Hepatocyte (in vitro differentiated cells): ENCODE data around the gene TPCN2. TPM values are rescaled to one million over a fixed set of nuclear protein-coding genes. Genes with fewer than 3 reads are reported as not detected.
"Not testable (repeated sequence)": the region's sequence is repeated elsewhere in the genome, so short reads cannot be mapped to it uniquely, and the experiment has no call there.

Source experiments
- DNase-seq: peaks from one replicate; pipeline ENCODE4 v3.0.0-alpha.2; 2016; ENCODE audit warnings: low spot score
- H2AFZ ChIP-seq: fragments of 200-600 bp; sonication (generic); 2 replicates; pipeline ENCODE4 v1.6.0; 2016; ENCODE audit warnings: antibody characterized with exemption, mild to moderate bottlenecking
- H3K27ac ChIP-seq: fragments of 200-600 bp; sonication (generic); 2 replicates; pipeline ENCODE4 v1.5.1; 2016; ENCODE audit warnings: mild to moderate bottlenecking
- H3K27me3 ChIP-seq: fragments of 200-600 bp; sonication (generic); 2 replicates; pipeline ENCODE4 v1.6.1; 2016
- H3K36me3 ChIP-seq: fragments of 200-600 bp; sonication (generic); replicated peaks from 2 replicates; pipeline ENCODE4 v1.5.1; 2016; ENCODE audit warnings: low read depth; ENCODE audit not compliant: insufficient read depth
- H3K4me1 ChIP-seq: fragments of 200-600 bp; sonication (generic); 2 replicates; pipeline ENCODE4 v1.5.1; 2016; ENCODE audit warnings: mild to moderate bottlenecking, moderate library complexity; ENCODE audit not compliant: insufficient read depth
- H3K4me2 ChIP-seq: fragments of 200-600 bp; sonication (generic); 2 replicates; pipeline ENCODE4 v1.6.0; 2016
- H3K4me3 ChIP-seq: fragments of 200-600 bp; sonication (generic); 2 replicates; pipeline ENCODE4 v1.5.1; 2016; ENCODE audit warnings: mild to moderate bottlenecking
- H3K79me2 ChIP-seq: fragments of 200-600 bp; sonication (generic); 2 replicates; pipeline ENCODE4 v1.6.0; 2017; ENCODE audit warnings: mild to moderate bottlenecking
- H3K9me2 ChIP-seq: fragments of 200-600 bp; sonication (generic); replicated peaks from 2 replicates; pipeline ENCODE4 v1.6.0; 2017; ENCODE audit warnings: mild to moderate bottlenecking; ENCODE audit not compliant: insufficient read depth
- H3K9me3 ChIP-seq: fragments of 200-600 bp; sonication (generic); 2 replicates; pipeline ENCODE4 v1.5.1; 2016; ENCODE audit warnings: low read depth, mild to moderate bottlenecking
- H4K20me1 ChIP-seq: fragments of 200-600 bp; sonication (generic); 2 replicates; pipeline ENCODE4 v1.6.0; 2016; ENCODE audit warnings: mild to moderate bottlenecking; ENCODE audit not compliant: insufficient read depth, poor library complexity, severe bottlenecking
- EZH2 ChIP-seq: fragments of 200-600 bp; sonication (generic); IDR thresholded peaks from 2 replicates; pipeline ENCODE4 v1.6.1; 2016; ENCODE audit warnings: antibody characterized with exemption, mild to moderate bottlenecking, borderline replicate concordance
- EZH2phosphoT487 ChIP-seq: fragments of 200-600 bp; sonication (generic); IDR thresholded peaks from one replicate; pipeline ENCODE4 v1.6.1; 2018; ENCODE audit warnings: antibody characterized with exemption, mild to moderate bottlenecking, low read depth, moderate library complexity; ENCODE audit not compliant: unreplicated experiment, severe bottlenecking
- WGBS: methylation state at CpG from one replicate; pipeline ENCODE4 v1.1.6; 2016; ENCODE audit warnings: low lambda C conversion rate; ENCODE audit errors: missing lambda C conversion rate; 5-methylcytosine and 5-hydroxymethylcytosine counted together
- polyA plus RNA-seq: library from polyadenylated mRNA; unstranded; fragments of >200 nt; fragmentation: Nextera tagmentation; extraction: Ambion mirVana; gene quantifications from 2 replicates; pipeline ENCODE4 v1.2.1, GENCODE V29; 2016
- total RNA-seq: library from RNA; depleted of rRNA; stranded (reverse); fragments of >200 nt; gene quantifications from 2 replicates; pipeline ENCODE4 v1.2.3, GENCODE V29; 2014
- TF ChIP-seq, protein P1 (sequence below): fragments of 200-600 bp; sonication (generic); IDR thresholded peaks from 2 replicates; pipeline ENCODE4 v1.5.1; 2016; ENCODE audit warnings: antibody characterized with exemption, mild to moderate bottlenecking; ENCODE audit not compliant: poor library complexity

TPCN2 gene
- total and polyA plus RNA-seq, 2 experiments from 2014 or later: 16.6 to 21.3 TPM

DNA sequence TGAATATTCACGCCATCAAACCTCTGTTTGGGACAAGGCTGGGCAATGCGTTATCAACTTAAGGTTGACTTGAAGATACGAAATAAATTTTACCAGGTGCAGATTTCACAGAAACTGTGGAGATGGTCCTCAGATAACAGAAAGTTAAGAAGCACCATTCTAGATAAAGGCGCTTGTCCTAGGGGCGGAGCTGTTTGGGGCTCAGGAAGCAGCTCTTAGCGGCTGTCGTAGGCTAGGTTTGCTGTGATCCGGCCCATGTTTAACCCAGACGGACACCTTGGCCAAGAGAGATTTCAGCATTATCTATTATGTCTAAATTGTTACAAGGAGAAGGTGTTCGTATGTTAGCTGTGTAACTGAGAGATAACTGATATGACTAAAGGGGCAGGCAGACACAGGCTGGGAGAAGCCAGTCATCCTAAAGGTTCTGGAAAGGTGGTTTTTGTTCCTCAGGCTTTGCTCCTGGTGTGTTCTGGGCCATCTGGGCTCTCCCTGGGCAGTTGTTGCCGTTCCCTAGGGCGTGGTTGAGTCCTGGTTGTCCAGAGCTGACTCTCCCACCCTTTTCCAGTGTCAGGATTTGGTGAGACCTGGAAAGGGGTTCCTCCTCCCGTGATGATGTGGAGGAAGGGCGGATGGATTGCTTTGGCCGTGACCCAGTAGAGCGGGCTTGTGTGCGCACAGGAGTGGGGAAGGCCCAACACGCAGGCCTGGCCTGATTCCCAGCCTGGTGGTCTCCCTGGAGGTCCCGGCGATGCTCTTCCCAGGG, 25.8 kb downstream of the TPCN2 start:
- H3K4me1 ChIP-seq: peaks cover 5% of the 10 kb centered on the region
- H4K20me1 ChIP-seq: no peaks in the 10 kb centered on the region
- DNase-seq: no peak
- H3K36me3 ChIP-seq: no peaks in the 10 kb centered on the region
- no peak overlapping the region for H3K4me3 ChIP-seq
- no peaks in the 10 kb centered on the region for H3K27me3 ChIP-seq
- no peaks in the 10 kb centered on the region for H3K9me2 ChIP-seq
- H2AFZ ChIP-seq: no peak overlapping the region
- no peak overlapping the region for H3K27ac ChIP-seq
- WGBS: 81% methylated on average over 20 of the region's 20 CpGs
- H3K4me2 ChIP-seq: no peak overlapping the region
- no peaks in the 10 kb centered on the region for H3K79me2 ChIP-seq
- no peaks in the 10 kb centered on the region for H3K9me3 ChIP-seq
- TF ChIP-seq EZH2phosphoT487: no peak

DNA sequence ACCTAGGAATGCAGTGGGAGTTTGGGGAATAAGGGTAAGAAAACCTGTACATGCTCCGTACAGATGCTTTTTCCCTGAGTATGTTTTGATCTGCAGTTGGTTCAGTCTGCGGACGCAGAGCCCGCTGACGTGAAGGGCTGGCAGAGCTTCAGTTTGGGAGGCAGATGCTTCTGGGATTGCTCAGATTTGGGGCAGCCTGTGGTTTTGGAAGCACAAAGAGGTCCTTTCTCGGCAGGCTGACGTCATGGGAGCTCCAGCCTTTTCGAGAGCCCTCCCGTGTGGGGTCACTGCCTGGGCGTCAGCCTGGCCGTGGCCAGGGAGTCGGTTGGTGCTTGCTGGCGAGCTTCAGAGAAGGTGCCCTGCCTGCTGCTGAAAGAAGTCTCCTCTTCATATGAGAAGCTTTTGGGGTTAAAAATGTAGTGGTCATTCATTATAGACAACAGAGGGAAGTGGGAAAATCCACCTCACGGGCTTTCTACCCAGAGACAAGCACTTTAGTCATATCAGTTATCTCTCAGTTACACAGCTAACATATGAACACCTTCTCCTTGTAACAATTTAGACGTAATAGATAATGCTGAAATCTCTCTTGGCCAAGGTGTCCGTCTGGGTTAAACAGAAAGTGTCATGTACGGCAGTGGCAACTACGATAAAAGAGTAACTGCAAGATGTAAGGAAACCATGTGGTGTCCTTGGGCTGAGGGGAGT, 26.8 kb downstream of the TPCN2 start:
- 88% methylated on average over 18 of the region's 18 CpGs for WGBS
- no peak overlapping the region for H3K4me3 ChIP-seq
- H3K4me1 ChIP-seq: peaks cover 5% of the 10 kb centered on the region
- no peaks in the 10 kb centered on the region for H3K36me3 ChIP-seq
- H3K27ac ChIP-seq: no peak overlapping the region
- H2AFZ ChIP-seq: no peak overlapping the region
- H3K9me2 ChIP-seq: no peaks in the 10 kb centered on the region
- H3K9me3 ChIP-seq: no peaks in the 10 kb centered on the region
- no peaks in the 10 kb centered on the region for H3K27me3 ChIP-seq
- no peak for DNase-seq
- TF ChIP-seq, protein P1, sequence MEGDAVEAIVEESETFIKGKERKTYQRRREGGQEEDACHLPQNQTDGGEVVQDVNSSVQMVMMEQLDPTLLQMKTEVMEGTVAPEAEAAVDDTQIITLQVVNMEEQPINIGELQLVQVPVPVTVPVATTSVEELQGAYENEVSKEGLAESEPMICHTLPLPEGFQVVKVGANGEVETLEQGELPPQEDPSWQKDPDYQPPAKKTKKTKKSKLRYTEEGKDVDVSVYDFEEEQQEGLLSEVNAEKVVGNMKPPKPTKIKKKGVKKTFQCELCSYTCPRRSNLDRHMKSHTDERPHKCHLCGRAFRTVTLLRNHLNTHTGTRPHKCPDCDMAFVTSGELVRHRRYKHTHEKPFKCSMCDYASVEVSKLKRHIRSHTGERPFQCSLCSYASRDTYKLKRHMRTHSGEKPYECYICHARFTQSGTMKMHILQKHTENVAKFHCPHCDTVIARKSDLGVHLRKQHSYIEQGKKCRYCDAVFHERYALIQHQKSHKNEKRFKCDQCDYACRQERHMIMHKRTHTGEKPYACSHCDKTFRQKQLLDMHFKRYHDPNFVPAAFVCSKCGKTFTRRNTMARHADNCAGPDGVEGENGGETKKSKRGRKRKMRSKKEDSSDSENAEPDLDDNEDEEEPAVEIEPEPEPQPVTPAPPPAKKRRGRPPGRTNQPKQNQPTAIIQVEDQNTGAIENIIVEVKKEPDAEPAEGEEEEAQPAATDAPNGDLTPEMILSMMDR: no peak
- TF ChIP-seq EZH2phosphoT487: no peak
- no peak for TF ChIP-seq EZH2
- H3K4me2 ChIP-seq: no peak overlapping the region
- H4K20me1 ChIP-seq: no peaks in the 10 kb centered on the region
- H3K79me2 ChIP-seq: no peaks in the 10 kb centered on the region

DNA sequence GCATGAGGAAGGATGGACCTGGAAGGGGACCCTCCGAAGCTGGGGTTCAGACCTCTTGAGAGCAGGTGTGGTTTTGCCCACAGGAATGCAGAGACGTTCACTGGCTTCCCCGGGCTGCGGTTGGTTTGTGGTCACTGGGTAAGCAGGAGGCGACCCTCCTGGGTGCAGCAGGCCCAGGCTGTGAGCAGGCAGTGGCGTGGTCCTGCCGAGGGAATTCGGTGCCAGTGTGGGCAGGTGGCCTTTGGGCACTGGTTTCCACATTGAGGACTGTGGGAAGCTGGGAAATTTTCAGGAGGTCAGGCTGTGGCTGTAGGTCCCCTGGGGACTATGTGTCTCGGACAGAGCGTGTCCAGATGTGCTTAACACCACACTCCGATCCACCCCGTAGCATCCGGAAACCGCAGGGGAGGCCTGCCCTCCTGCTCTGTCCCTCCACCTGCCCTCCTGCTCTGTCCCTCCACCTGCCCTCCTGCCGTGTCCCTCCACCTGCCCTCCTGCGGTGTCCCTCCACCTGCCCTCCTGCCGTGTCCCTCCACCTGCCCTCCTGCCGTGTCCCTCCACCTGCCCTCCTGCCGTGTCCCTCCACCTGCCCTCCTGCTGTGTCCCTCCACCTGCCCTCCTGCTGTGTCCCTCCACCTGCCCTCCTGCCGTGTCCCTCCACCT, 27.5 kb downstream of the TPCN2 start:
- TF ChIP-seq EZH2phosphoT487 (no peak), EZH2 (no peak)
- no peak overlapping the region for H3K4me3 ChIP-seq
- no peak for DNase-seq
- no peaks in the 10 kb centered on the region for H3K27me3 ChIP-seq
- H3K36me3 ChIP-seq: no peaks in the 10 kb centered on the region
- H3K9me3 ChIP-seq: no peaks in the 10 kb centered on the region
- H3K4me1 ChIP-seq: peaks cover 5% of the 10 kb centered on the region
- no peaks in the 10 kb centered on the region for H4K20me1 ChIP-seq
- H3K9me2 ChIP-seq: no peaks in the 10 kb centered on the region
- WGBS: 86% methylated on average over 10 of the region's 20 CpGs
- no peak overlapping the region for H3K27ac ChIP-seq
- no peak overlapping the region for H2AFZ ChIP-seq
- no peaks in the 10 kb centered on the region for H3K79me2 ChIP-seq
- no peak overlapping the region for H3K4me2 ChIP-seq

DNA sequence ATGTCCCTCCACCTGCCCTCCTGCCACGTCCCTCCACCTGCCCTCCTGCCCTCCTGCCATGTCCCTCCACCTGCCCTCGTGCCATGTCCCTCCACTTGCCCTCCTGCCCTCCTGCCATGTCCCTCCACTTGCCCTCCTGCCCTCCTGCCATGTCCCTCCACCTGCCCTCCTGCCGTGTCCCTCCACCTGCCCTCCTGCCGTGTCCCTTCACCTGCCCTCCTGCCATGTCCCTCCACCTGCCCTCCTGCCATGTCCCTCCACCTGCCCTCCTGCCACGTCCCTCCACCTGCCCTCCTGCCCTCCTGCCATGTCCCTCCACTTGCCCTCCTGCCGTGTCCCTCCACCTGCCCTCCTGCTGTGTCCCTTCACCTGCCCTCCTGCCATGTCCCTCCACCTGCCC, 28.2 kb downstream of the TPCN2 start:
- H3K27ac ChIP-seq, H3K4me3 ChIP-seq, H3K79me2 ChIP-seq, H3K9me3 ChIP-seq, DNase-seq, H3K9me2 ChIP-seq, H2AFZ ChIP-seq, H3K4me2 ChIP-seq, H4K20me1 ChIP-seq, H3K4me1 ChIP-seq, H3K27me3 ChIP-seq, H3K36me3 ChIP-seq: not testable (repeated sequence)
- WGBS: 50% methylated on average over 1 of the region's 6 CpGs
